ENCODE measurements around the gene JARID2.

- no peak for TF ChIP-seq POLR2AphosphoS5 (IDR thresholded peaks at IDR 0.05)
- TF ChIP-seq, protein P1, sequence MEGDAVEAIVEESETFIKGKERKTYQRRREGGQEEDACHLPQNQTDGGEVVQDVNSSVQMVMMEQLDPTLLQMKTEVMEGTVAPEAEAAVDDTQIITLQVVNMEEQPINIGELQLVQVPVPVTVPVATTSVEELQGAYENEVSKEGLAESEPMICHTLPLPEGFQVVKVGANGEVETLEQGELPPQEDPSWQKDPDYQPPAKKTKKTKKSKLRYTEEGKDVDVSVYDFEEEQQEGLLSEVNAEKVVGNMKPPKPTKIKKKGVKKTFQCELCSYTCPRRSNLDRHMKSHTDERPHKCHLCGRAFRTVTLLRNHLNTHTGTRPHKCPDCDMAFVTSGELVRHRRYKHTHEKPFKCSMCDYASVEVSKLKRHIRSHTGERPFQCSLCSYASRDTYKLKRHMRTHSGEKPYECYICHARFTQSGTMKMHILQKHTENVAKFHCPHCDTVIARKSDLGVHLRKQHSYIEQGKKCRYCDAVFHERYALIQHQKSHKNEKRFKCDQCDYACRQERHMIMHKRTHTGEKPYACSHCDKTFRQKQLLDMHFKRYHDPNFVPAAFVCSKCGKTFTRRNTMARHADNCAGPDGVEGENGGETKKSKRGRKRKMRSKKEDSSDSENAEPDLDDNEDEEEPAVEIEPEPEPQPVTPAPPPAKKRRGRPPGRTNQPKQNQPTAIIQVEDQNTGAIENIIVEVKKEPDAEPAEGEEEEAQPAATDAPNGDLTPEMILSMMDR (IDR thresholded peaks at IDR 0.05), result no peak
Observed at GRCh38 chr6:15366879-15367278, 121.0 kb downstream of the JARID2 start.

Data from breast epithelium (tissue), 3 donors.